Nephron (organoid): ENCODE results near the gene UCK1.

Experiments
- H3K27ac Mint-ChIP-seq, 3 experiments: 2 replicates each; pipeline ENCODE4 v1.8.0; 2020; ENCODE audit warnings: mixed read lengths in 3 of 3, mild to moderate bottlenecking in 2 of 3, moderate library complexity in 1 of 3
- H3K27me3 Mint-ChIP-seq: 2 replicates; pipeline ENCODE4 v1.8.0; 2021; ENCODE audit warnings: low read depth, mild to moderate bottlenecking, moderate library complexity, mixed read lengths
- H3K36me3 Mint-ChIP-seq: 2 replicates; pipeline ENCODE4 v1.8.0; 2020; ENCODE audit warnings: low read depth, mixed read lengths
- H3K4me1 Mint-ChIP-seq: 2 replicates; pipeline ENCODE4 v1.8.0; 2020; ENCODE audit warnings: mixed read lengths
- H3K4me3 Mint-ChIP-seq, 3 experiments: 2 replicates each; pipeline ENCODE4 v1.8.0; 2020; ENCODE audit warnings: mild to moderate bottlenecking in 3 of 3, mixed read lengths in 3 of 3, moderate library complexity in 2 of 3
- H3K9me3 Mint-ChIP-seq: 2 replicates; pipeline ENCODE4 v1.8.0; 2020; ENCODE audit warnings: mixed read lengths
- CTCF ChIP-seq, 3 experiments: fragments of 200-600 bp; sonication (generic); IDR thresholded peaks; one replicate each; pipeline ENCODE4 v1.5.0; 2021; ENCODE audit warnings: antibody characterized with exemption in 3 of 3; ENCODE audit not compliant: unreplicated experiment in 3 of 3

UCK1 gene

GRCh38 chr9:131477367-131477766 is 53.7 kb downstream of the UCK1 start:
- Mint-ChIP-seq H3K9me3 (peaks cover 3% of the 10 kb centered on the region), H3K4me1 (no peaks in the 10 kb centered on the region)
- TF ChIP-seq CTCF (IDR thresholded peaks at IDR 0.05; ENCODE audit: unreplicated experiment in 3 of 3), result no peak

GRCh38 chr9:131476777-131477345 is 54.2 kb downstream of the UCK1 start:
- Mint-ChIP-seq H3K9me3 (peaks cover 3% of the 10 kb centered on the region), H3K4me1 (no peaks in the 10 kb centered on the region), H3K4me3 (no peak overlapping the region), H3K27me3 (no peaks in the 10 kb centered on the region), H3K27ac (no peak overlapping the region), H3K36me3 (peaks cover 72% of the 10 kb centered on the region)
- no peak for TF ChIP-seq CTCF (IDR thresholded peaks at IDR 0.05; ENCODE audit: unreplicated experiment in 3 of 3)

More at GRCh38 chr9:131477367-131477766, 53.7 kb downstream of the UCK1 start:
- Mint-ChIP-seq H3K4me3 (no peak overlapping the region), H3K27ac (no peak overlapping the region), H3K36me3 (peaks cover 74% of the 10 kb centered on the region), H3K27me3 (no peaks in the 10 kb centered on the region)

- TF ChIP-seq CTCF (IDR thresholded peaks at IDR 0.05; ENCODE audit: unreplicated experiment in 3 of 3), result peak; percentile 18 to 32 (median 27)
- H3K27me3 Mint-ChIP-seq, result no peaks in the 10 kb centered on the region
- H3K4me3 Mint-ChIP-seq, result no peak overlapping the region
- peaks cover 3% of the 10 kb centered on the region for H3K9me3 Mint-ChIP-seq
- peaks cover 72% of the 10 kb centered on the region for H3K36me3 Mint-ChIP-seq
- H3K4me1 Mint-ChIP-seq, result no peaks in the 10 kb centered on the region
- H3K27ac Mint-ChIP-seq, result no peak overlapping the region
These were observed 54.9 kb downstream of the UCK1 start for GRCh38 chr9:131475956-131476776.

- Mint-ChIP-seq H3K9me3 (peaks cover 3% of the 10 kb centered on the region), H3K4me1 (no peaks in the 10 kb centered on the region), H3K27me3 (no peaks in the 10 kb centered on the region), H3K27ac (no peak overlapping the region), H3K4me3 (no peak overlapping the region), H3K36me3 (peaks cover 80% of the 10 kb centered on the region)
- TF ChIP-seq CTCF (IDR thresholded peaks at IDR 0.05; ENCODE audit: unreplicated experiment in 3 of 3), result no peak
These were observed 55.7 kb downstream of the UCK1 start for GRCh38 chr9:131475111-131475955.

GRCh38 chr9:131474711-131475110 is 56.4 kb downstream of the UCK1 start:
- Mint-ChIP-seq H3K4me3 (no peak overlapping the region), H3K27me3 (no peaks in the 10 kb centered on the region), H3K36me3 (peaks cover 80% of the 10 kb centered on the region), H3K4me1 (no peaks in the 10 kb centered on the region), H3K9me3 (peaks cover 3% of the 10 kb centered on the region), H3K27ac (no peak overlapping the region)
- no peak for TF ChIP-seq CTCF (IDR thresholded peaks at IDR 0.05; ENCODE audit: unreplicated experiment in 3 of 3)
